ENCODE data around the gene CD2AP. TPM values are rescaled to one million over a fixed set of nuclear protein-coding genes. Genes with fewer than 3 reads are reported as not detected.
"Not testable (repeated sequence)": the region's sequence is repeated elsewhere in the genome, so short reads cannot be mapped to it uniquely, and the experiment has no call there.

CD2AP gene
- total RNA-seq, 2 donors from 2014 or later, result 58.1 to 62.4 TPM

- H3K4me1 Mint-ChIP-seq, result peaks cover 1% of the 10 kb centered on the region
- no peak overlapping the region for H3K9ac ChIP-seq (ENCODE audit: extremely low read depth, low read length, poor library complexity, severe bottlenecking)
- no peaks in the 10 kb centered on the region for H3K4me1 ChIP-seq (ENCODE audit: control insufficient read depth, insufficient read depth, low read length)
- no peak overlapping the region for H3K27ac Mint-ChIP-seq
- WGBS, 2 experiments (ENCODE audit: insufficient coverage in 1 of 2, insufficient read length in 1 of 2), result 70 to 100% methylated on average over 2 to 4 of the region's 4 CpGs
- H3K36me3 Mint-ChIP-seq (ENCODE audit: low read depth), result no peaks in the 10 kb centered on the region
- no peak overlapping the region for H3K27ac ChIP-seq (ENCODE audit: low read depth, low read length)
- H3K9me3 Mint-ChIP-seq, result peaks cover 9% of the 10 kb centered on the region
- H3K4me3 ChIP-seq (ENCODE audit: low read length), result no peak overlapping the region
- peaks cover 3% of the 10 kb centered on the region for H3K9me3 ChIP-seq (ENCODE audit: control insufficient read depth, low read length)
- no peaks in the 10 kb centered on the region for H3K27me3 ChIP-seq (ENCODE audit: control insufficient read depth, insufficient read depth, low read length, poor library complexity, severe bottlenecking)
- H3K36me3 ChIP-seq (ENCODE audit: control insufficient read depth, insufficient read depth, low read length), result no peaks in the 10 kb centered on the region
- no peak for DNase-seq
- H3K4me3 Mint-ChIP-seq, result no peak overlapping the region
- no peaks in the 10 kb centered on the region for H3K27me3 Mint-ChIP-seq (ENCODE audit: insufficient read depth)
- TF ChIP-seq, protein P1, sequence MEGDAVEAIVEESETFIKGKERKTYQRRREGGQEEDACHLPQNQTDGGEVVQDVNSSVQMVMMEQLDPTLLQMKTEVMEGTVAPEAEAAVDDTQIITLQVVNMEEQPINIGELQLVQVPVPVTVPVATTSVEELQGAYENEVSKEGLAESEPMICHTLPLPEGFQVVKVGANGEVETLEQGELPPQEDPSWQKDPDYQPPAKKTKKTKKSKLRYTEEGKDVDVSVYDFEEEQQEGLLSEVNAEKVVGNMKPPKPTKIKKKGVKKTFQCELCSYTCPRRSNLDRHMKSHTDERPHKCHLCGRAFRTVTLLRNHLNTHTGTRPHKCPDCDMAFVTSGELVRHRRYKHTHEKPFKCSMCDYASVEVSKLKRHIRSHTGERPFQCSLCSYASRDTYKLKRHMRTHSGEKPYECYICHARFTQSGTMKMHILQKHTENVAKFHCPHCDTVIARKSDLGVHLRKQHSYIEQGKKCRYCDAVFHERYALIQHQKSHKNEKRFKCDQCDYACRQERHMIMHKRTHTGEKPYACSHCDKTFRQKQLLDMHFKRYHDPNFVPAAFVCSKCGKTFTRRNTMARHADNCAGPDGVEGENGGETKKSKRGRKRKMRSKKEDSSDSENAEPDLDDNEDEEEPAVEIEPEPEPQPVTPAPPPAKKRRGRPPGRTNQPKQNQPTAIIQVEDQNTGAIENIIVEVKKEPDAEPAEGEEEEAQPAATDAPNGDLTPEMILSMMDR (conservative IDR thresholded peaks at IDR 0.05), result peak; percentile 43
Measured at GRCh38 chr6:47646689-47647088, 169.1 kb downstream of the CD2AP start.

DNA sequence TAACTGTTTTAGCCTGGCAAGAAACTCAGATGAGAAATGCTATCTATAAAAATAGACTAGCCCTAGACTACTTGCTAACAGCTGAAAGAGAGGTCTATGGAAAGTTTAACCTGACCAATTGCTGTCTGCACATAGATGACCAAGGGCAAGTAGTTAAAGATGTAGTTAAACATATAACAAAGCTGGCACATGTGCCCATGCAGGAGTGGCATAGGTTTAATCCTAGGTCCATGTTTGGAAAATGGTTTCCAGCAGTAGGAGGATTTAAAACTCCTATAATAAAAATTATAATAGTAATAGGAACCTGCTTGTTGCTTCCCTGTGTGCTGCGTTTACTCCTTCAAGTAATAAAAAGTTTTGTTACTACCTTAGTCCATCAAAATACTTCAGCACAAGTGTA, 169.6 kb downstream of the CD2AP start:
- no peaks in the 10 kb centered on the region for H3K27me3 ChIP-seq (ENCODE audit: control insufficient read depth, insufficient read depth, low read length, poor library complexity, severe bottlenecking)
- no peaks in the 10 kb centered on the region for H3K9me3 ChIP-seq (ENCODE audit: control insufficient read depth, low read length)
- Mint-ChIP-seq H3K27ac (no peak overlapping the region), H3K4me3 (no peak overlapping the region), H3K4me1 (peaks cover 1% of the 10 kb centered on the region), H3K9me3 (peaks cover 4% of the 10 kb centered on the region), H3K27me3 (ENCODE audit: insufficient read depth) (no peaks in the 10 kb centered on the region), H3K36me3 (ENCODE audit: low read depth) (no peaks in the 10 kb centered on the region)
- DNase-seq, result no peak
- 100% methylated on average over 1 of the region's 1 CpG; no CpG with 5 or more reads in 1 of the 2 experiments for WGBS, 2 experiments (ENCODE audit: insufficient coverage in 1 of 2, insufficient read length in 1 of 2)
- no peak overlapping the region for H3K9ac ChIP-seq (ENCODE audit: extremely low read depth, low read length, poor library complexity, severe bottlenecking)
- no peaks in the 10 kb centered on the region for H3K4me1 ChIP-seq (ENCODE audit: control insufficient read depth, insufficient read depth, low read length)
- no peak overlapping the region for H3K27ac ChIP-seq (ENCODE audit: low read depth, low read length)
- TF ChIP-seq, protein P1 (conservative IDR thresholded peaks at IDR 0.05), result no peak
- H3K36me3 ChIP-seq (ENCODE audit: control insufficient read depth, insufficient read depth, low read length), result no peaks in the 10 kb centered on the region
- no peak overlapping the region for H3K4me3 ChIP-seq (ENCODE audit: low read length)

DNA sequence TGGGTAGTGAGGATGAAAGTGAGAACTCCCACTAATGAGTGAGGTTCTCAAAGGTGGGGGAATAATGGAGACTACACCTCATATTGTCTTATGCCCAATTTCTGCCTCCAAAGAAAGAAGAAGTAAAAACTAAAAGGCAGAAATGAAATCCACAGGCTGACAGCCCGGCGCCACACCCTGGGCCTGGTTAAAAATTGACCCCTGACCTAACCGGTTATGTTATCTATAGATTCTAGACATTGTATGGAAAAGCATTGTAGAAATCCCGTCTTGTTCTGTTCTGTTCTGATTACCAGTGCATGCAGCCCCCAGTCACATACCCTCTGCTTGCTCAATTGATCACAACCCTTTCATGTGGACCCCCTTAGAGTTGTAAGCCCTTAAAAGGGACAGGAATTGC, 170.0 kb downstream of the CD2AP start:
- not testable (repeated sequence) for H3K36me3 Mint-ChIP-seq (ENCODE audit: low read depth); H3K9me3 Mint-ChIP-seq; H3K9ac ChIP-seq (ENCODE audit: extremely low read depth, low read length, poor library complexity, severe bottlenecking); DNase-seq; H3K4me3 Mint-ChIP-seq; H3K4me1 Mint-ChIP-seq; H3K4me1 ChIP-seq (ENCODE audit: control insufficient read depth, insufficient read depth, low read length); H3K4me3 ChIP-seq (ENCODE audit: low read length); H3K27ac Mint-ChIP-seq; H3K27me3 Mint-ChIP-seq (ENCODE audit: insufficient read depth); H3K27me3 ChIP-seq (ENCODE audit: control insufficient read depth, insufficient read depth, low read length, poor library complexity, severe bottlenecking); H3K9me3 ChIP-seq (ENCODE audit: control insufficient read depth, low read length); H3K36me3 ChIP-seq (ENCODE audit: control insufficient read depth, insufficient read depth, low read length); H3K27ac ChIP-seq (ENCODE audit: low read depth, low read length)
- WGBS, 2 experiments (ENCODE audit: insufficient coverage in 1 of 2, insufficient read length in 1 of 2), result 90 to 96% methylated on average over 2 to 4 of the region's 4 CpGs

DNA sequence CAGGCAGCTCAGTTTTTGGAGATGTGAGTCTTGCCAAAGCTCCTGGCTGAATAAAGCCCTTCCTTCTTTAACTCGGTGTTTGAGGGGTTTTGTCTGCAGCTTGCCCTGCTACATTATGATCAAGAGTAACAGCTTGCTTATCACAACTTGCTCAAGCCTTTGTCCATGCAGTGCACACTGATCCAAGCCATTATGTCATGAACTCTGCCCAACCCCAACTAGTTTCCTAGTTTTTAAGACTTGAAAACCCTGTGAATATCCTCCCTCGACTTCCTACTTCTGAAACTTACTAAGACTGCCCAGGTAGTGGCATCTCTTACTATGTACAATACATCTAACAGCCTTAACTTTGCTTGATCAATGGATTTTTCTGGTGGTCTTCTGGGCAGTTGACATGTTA, 170.4 kb downstream of the CD2AP start:
- TF ChIP-seq, protein P1 (conservative IDR thresholded peaks at IDR 0.05), result no peak
- H3K9me3 ChIP-seq (ENCODE audit: control insufficient read depth, low read length), result no peaks in the 10 kb centered on the region
- H3K27ac ChIP-seq (ENCODE audit: low read depth, low read length), result no peak overlapping the region
- Mint-ChIP-seq H3K27me3 (ENCODE audit: insufficient read depth) (no peaks in the 10 kb centered on the region), H3K4me1 (peaks cover 1% of the 10 kb centered on the region), H3K27ac (no peak overlapping the region), H3K4me3 (no peak overlapping the region), H3K9me3 (no peaks in the 10 kb centered on the region), H3K36me3 (ENCODE audit: low read depth) (no peaks in the 10 kb centered on the region)
- no peaks in the 10 kb centered on the region for H3K27me3 ChIP-seq (ENCODE audit: control insufficient read depth, insufficient read depth, low read length, poor library complexity, severe bottlenecking)
- DNase-seq, result no peak
- no peaks in the 10 kb centered on the region for H3K36me3 ChIP-seq (ENCODE audit: control insufficient read depth, insufficient read depth, low read length)
- H3K4me3 ChIP-seq (ENCODE audit: low read length), result no peak overlapping the region
- H3K4me1 ChIP-seq (ENCODE audit: control insufficient read depth, insufficient read depth, low read length), result no peaks in the 10 kb centered on the region
- WGBS, 2 experiments (ENCODE audit: insufficient coverage in 1 of 2, insufficient read length in 1 of 2), result 75 to 86% methylated on average over 2 of the region's 2 CpGs
- no peak overlapping the region for H3K9ac ChIP-seq (ENCODE audit: extremely low read depth, low read length, poor library complexity, severe bottlenecking)

All from endodermal cell (in vitro differentiated cells).